Stimulated activated CD4-positive, alpha-beta T cell treated with anti-CD3 and anti-CD28 coated beads, Interleukin-1b, Interleukin-23, amount 100 ng/mL, for 48 hours (primary cell): Measurements from ENCODE around the gene KCTD6.

ENCODE experiments used
- DNase-seq: peaks from one replicate; pipeline ENCODE4 v3.0.0-alpha.2; 2020

The KCTD6 gene

DNA sequence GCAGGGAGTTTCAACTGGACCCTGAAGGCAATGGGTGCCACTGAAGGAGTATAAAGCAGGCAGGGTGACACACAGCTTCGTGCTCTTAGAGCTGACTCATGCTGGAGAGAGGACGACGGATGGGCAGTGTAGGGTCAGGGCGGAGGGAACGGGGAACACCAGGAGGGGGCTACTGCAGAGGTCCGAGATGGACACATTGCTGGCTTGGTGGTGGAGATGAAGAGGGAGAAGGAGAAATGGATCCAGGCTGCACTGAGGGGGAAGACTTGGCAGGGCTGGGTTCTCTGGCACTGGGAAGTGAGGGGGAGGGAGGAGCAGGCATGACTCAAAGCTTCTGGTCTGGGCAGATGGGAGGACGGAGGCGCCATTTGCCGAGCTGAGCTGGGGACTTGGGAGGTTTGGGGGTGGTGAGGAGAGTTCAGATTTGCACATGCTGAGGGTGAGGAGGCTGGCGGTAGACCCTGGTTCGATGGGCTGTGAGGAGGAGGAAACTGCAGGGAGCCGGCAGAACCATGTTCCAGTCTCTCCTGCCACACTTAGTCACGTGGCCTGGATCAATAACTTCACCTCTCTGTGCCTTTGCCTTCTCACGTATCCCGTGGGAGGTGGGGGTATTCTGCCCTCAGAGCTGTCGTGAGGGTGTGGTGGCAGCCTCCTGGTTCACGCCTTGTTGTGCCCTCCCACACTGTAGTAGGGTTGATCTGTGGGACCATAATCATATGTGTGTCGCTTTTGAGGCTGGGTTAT, 4.6 kb upstream of the KCTD6 start:
- DNase-seq: no peak

DNA sequence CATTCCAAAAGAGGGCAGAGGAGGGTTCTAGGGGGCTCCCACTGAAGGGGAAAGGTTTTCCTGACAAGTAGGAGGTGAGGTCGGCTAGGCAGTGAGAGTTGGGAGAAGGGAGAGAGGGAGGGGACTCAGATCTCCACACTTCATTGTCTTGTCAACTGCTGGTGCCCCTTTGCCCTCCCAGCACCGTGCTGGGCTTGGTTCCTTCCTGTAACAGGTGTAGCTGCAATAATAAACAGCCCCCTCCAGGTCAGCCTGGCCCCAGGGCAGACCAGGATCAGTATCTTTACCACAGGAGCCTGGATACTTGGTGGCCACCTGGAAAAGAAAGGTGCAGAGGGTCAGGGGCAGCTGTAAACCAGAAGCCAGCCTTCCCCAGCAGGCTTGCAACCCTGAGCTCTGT, 2.9 kb upstream of the KCTD6 start:
- no peak for DNase-seq

DNA sequence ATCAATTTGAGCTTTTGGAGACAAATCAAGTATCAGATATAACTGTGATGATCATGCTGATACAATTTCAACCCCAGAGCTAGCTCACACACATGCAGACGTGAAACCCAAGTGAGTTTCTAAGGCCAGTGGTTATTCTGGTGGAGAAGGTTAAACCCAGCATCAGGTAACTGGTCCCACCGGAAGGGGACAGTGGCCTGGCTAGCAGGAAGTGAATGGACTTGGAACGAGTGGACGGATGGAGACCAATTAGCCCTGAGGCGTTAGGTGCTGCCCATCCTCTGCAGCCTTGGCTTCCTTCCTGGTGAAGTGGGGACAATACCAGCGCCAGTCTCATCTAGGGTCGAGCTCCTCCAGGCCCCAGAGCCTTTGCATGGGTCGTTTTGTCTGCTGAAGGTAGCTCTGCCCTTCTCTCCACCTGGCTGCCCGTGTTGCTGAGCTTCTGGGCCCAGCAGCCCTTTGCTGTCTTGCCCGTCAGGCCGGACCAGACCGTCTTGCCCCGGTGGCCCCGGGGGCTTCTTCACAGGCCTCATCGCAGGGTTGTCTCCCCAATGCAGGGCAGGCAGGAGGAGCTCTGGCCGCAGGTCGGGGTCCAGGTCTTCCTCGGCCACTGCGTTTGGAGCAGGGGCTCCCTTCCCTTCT, 915 bp upstream of the KCTD6 start:
- DNase-seq: peak; percentile 2

DNA sequence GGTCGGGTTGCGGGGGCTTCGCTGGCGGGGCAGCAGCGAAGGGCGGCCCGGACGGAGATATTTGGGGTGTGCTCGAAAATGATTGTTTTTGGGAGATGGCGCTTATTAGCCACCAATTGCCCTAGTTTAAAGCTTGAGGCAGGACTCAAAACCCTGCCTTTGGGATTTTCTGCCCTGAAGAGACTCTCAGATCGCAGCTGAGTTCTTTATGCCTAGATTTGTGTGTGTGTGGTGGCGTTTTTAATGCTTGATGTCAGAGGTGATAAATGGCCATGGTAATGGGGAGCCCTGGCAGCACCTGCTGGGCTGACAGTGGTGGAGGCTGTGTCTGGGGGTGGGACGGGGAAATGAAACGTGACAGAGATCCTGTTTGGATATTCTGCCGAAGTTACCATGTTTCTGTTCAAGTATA, 604 bp downstream of the KCTD6 start:
- peak; percentile 25 for DNase-seq

DNA sequence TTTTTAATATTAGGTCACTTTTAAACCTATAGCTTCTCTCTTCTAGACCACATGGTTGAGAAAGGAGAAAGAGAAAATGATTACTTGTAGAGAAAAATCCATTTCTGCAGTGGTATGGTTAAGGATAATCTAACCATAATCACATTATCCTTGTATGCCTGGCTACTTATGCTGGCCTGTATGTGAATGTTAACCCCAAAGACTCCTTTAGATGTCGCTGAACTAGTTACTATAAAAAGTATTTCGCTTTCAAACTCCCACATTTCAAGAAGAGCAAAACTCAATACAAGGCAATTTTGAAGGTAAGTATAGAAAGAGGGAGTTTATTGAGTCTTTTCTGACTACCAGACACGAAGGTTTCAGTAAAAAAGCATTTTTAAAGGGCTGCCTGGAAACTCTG, 2.2 kb downstream of the KCTD6 start:
- DNase-seq: no peak

DNA sequence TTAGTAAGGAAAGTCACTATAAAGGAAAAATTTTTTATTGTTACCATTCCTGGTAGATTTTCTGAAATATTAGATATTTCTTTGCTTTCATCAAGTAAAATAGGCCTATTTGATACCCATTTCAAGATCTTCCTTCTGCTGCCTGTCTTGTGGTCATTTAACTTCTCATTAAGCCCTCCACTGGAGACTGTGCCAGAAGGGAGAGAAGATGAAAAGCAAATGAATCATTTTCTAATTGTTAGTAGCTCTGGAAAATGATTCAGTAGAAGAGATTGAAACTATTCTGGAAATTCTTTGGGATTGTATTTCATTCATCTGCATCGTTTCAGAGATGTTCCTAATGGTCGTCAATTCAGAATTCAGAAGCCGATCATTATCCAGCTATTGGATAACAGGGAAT, 3.2 kb downstream of the KCTD6 start:
- no peak for DNase-seq

DNA sequence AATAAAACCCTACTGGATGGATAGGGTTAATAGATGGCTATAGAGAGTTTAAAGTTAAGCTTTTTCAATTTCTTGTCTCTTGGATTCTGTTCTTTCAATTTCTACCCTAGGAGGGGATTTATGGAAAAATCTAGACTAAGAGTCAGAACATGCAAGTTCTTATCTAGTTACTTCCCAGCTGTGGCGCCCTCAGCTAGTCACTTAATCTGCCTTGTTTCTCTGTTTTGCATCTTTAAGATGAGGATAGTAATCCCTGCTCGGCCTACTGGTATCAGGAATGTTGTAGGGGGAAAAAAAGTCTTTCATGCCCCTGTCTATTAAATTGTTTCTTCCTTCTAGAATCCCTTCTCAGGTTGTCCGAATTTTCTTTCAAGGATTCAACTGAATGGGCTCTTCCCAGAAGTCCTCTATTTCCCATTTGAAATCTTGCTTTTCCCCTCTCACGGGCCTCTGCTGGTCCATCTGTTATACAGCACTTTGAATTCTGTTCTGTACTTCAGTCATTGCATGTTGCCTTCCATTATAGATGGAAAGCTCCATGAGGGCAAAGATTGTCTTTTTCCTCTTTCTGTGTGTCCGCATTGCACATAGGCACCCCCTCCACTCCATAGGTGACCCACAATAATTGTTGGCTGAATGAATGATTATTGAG, 4.4 kb downstream of the KCTD6 start:
- DNase-seq: no peak

DNA sequence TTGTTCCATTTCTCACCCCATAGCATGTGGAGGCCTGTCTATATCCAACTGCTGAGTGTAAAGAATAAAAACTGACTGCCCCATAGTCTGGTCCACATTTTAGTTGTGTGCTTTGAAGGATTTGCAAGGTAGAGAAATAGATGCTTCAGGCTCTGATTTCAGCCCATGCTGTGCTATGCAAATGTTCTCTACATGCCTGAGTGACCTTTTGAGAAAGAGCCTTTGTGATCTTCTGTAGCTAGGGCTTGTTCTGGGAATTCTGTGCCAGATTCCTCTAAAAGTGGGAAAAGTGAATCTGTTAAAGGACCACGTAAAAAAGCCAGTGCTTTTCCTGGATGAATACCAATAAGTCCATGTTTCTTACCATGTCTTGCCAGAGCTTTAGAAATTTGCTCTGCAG, 5.2 kb downstream of the KCTD6 start:
- no peak for DNase-seq

DNA sequence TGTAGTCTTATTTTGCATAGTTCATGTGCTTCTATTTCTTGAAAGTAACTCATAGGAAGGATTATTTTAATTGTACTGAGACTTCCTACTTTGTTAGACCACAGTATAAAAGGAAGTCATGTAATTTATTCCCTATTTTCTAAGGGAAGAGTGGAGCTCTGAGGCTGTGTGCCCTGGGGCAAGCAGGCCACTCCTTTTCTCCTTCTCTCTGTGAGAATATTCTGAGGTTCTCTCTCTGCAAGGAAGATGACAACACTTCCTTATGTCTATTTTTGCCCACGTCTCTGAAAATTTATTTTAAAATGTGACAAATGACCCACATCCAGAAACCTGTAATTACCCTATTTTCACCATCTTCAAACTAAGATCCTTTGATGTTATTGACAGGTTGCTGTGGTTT, 11.0 kb downstream of the KCTD6 start:
- no peak for DNase-seq

DNA sequence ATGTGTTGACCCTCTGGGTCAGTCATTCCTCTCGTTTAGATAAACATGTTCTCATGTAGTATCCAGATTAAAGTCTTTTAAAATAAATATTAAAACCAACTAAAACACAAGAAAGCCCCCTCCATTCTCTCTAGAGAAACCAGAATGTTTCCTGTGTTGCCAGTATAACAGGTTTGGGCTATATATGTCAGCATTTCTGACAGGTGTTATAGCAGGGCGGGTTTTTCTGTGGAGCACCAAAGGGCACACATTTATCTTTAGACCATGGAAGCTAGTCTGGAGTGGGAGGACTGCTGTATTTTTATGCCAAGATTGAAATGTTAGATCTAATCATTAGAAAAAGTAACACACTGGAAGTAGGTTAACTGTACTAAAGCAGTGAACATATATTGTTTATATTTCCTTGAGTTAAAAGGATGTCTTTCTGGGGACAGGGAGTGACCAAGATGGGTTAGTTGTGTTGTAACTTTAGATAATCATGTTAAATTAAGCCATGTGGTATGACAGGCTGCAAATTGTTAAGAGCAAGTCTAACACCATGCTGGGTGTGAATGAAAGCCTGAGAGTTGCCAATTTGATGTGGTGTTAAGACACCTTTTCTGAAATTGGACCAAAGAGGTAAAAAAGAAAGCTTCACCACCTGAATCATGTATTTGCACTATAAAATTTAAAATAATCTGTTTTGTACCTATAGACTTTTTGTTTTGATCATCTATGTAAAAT, 15.6 kb downstream of the KCTD6 start:
- DNase-seq: no peak

DNA sequence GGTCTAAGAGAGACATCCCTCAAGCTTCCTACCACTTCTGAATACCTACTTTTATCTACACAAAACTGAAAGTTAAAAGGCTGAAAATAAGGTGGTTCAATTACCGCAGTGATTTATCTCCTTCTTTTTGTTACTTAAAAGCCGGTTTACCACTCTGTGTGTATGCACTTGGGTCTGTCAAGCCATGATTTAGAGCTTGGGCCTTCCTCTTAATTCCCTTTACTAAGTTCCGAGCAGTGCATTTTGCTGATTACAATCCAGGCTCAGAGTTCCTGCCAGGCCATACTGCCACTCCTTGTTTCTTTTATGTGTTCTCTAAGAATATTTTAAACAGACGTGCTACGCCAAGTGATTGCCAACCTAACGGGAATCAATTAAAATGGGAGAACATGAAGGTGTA, 16.5 kb downstream of the KCTD6 start:
- DNase-seq: no peak

DNA sequence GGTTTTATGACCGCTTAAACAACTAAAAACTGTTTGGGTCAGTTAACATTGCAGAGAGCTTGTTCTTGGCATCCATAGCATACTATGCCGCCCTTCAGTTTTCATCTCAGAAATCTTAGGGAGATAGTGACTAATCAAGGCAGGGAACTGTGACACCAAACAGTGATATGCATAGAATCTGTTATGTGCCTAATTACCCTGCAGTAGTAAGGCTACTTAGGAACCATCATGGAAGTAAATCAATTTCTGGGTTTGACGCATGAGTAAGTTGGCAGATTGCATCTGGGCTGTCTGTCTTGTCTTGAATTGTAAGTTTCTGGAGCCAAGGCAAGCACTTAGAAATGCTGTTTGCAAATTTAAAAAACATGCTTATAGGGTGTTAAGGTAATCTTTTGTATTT, 22.5 kb downstream of the KCTD6 start:
- no peak for DNase-seq

DNA sequence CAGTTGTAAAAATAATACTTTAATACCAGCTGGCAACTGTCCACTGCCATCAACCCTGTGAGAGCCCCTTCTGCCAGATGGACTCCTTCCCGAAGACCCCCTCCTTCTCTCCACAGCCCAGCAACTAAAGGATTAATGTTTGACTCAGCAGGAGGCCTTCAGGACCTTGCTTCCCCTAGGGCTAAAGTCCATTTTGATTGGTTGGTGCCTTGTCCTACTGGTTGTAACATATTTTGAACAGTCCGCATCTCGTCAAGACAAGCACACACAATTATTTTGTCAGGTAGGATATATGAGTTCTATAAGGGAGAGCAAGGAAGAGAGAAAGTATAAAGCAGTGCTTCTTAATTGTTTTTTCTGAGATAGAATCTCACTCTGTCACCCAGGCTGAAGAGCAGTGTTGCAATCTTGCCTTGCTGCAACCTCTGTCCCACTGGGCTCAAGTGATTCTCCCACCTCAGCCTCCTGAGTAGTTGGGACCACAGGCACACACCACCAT, 26.4 kb downstream of the KCTD6 start:
- no peak for DNase-seq

DNA sequence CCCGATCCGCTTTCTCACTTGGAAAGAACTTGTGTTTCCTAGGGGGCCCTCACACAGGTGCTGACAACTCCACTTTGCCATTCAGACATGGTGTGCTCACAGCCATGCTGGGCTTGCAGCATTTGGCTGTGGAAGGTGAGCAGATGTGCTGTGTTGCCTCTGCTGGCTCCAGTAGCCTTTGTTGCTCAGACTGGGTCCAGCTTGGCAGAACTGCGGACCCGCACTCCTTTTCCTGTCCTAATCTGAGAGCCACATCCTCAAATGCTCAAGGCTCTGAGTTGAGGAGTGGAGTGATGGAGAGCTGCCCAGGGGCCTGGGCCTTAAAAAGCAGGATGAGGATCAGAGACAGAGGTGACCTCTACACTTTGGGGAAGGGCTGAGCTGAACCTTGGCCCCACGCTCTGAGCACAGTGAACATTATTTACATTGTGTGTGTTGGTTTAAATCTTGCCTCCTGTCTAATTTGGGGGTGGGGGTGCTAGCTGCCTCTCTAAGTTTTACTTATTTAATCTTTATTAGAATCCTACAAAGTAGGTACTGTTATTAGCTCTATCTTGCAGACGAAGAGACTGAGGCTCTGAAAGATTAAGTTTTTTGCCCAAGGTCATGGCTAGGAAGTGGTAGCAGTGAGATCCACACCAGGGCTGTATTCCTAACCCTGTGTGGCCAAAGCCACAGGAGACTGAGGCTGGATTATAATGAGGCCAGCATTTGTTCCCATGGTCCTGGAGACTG, 27.9 kb downstream of the KCTD6 start:
- DNase-seq: no peak

DNA sequence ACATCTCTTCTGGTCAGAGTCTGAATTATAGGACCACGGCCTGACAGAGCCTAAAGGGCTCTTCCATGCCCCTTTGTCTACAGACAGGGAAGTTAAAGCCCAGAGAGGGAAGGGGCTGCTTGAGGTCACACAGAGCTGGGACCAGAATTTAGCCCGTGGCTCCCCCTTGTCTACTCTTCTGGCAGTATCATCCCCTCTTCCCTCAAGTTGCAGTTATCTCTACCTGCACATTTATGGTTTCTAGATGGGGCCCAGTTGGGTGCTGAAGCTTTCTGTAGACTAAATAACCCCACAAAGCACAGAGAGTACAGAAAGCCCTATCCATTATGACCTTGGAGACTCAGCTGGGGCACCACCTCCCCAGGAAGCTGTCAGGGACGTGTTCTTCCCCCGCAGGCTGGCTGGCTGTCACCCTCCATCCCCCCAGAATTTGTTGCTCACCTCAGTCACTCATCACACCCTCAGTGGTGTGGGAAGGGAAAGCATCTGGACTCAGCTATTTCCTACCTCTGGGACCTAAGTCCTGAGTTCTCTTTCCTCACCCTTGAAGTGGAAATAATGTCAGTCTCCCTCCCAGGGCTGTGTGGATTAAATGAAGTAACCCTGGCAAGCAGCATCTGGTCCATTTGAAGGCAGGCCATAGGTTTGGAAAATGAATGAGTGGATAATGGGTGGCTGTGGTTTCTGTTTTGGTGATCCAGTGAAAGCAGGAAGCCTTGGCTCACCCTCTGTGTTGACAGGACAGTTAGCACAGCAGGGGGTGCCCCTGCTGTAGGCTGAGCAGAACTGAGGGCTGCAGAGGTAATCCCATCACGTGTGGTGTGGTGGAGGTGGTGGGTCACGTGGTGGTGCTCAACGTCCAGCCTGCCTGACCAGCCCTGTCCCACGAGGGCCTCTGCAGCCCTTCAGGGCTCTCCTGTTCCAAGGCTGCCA, 28.8 kb downstream of the KCTD6 start:
- DNase-seq: no peak

DNA sequence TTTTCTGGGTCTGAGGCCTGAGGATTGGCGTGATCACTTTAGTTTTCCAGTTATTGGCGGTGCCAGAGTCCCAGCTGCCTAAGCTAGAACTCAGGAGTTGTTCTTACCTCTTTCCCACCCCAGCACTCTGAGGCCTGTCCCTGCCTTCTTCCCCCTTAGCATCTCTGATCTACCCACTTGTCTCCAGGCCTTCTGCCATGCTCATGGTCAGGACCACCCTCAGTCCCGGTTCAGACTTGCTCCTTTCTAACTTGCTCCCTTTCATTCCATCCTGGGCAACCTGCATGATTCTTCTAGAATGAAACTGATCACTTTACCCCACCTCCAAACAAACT, 29.4 kb downstream of the KCTD6 start:
- DNase-seq: no peak

DNA sequence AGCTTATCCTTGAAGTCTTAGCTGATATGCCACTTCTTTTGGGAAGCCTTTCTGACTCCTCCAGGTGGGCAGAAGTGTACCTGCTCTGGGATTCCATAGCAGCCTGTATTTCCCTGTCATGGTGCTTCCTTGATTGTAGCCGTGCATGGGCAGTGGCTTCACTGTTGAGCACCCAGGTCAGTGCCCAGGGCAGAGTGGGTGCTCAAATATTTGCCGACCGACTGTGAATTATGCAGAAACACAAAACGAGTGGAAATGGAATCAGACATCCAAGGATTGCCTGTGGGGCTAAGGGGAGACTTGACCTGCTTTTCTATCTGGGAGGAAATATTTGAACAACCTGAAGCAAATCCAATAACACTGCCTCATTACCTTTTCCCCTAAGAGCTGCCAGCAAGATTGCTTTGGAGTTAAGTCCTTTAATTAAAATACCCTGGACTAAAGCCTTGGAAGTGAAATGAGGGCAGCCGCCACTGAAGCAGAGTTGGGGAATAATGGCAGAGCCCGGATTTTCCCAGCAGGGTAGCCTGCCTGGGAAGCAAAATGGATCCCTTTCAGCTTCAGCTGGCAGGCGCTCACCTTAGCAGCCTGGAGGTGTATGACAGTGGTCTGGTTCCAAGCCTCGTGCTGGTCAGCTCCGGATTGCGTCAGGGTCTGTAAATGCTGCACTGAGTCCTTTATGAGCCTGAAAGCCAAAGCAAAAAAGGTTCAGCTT, 30.2 kb downstream of the KCTD6 start:
- no peak for DNase-seq

DNA sequence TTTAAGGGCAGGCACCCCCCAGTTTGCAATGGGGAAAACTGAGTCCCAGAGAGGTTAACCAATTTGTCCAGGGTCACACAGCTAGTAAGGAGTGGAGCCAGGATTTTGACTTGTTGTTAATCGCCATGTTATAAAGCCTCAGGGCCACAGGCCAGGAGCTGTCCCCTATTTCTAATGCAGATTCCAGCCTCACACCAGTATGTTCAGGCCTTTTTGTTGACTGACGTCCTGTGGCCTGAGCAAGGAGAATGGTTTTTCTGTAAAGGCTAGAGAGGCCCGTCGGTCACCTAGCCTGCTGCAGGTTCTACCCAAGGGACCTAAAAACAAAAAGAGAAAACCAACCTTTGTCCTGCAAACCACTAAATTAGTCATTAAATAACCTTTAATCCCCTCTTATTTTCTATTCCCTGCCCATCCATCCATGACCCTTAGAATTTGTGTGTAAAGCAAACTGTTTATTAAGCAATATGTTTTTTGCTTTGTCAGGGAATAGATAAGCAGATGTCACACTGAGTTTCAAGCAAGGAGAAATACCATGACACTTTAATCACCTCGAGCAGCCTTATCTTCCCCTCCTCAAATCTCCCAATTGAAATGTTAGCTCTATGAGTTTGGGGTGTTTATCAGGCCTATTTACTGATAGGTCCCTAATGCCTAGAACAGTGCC, 31.0 kb downstream of the KCTD6 start:
- no peak for DNase-seq

DNA sequence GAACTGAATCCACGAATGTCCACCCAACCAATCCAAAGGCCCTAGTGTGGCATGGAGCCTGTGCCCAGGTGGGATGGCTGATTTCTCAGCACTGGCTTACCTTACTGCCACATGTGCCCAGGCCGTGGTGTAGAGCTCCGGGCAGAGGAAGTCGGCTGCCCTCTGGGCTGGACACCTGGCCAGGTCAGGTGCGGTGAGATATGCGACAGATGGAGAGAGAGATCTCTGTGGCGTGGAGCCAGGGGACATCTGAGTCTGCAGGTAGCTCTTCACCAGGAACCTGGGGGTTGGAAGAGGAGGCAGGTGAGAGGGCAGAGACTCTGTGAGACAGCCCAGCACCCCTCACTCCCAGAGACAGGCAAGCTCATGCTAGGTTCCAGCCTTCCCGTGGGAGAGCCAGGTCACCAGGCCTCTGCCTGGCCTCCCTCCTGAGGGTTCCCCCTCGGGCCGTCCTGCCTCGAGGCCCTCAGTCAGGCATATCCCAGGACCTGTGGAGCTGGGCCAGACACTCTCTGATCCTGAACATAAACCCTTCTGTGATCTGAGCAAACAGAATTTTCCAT, 32.5 kb downstream of the KCTD6 start:
- no peak for DNase-seq

DNA sequence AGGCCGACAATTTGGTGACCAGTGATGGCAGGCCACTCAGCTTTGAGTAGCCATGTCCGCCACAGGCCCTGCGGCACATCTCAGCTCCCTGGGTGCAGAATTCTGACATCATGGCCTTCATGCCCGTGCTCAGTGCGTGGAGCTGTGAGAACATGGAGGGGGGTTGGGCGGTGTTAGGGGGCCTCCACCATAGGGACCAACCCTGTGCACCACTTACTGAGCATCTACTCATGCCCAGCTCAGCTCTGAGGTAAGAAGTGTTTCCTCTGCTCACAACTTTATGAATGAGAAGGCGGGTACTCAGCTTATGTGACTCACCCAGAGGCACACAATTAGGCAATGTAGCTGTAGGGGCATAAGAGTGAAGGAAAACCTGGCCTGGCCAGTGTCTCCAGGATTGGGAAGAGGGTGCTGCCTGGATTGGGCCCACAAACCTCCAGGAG, 34.6 kb downstream of the KCTD6 start:
- DNase-seq: no peak
